Thyroid gland (tissue), 4 donors: ENCODE data around the gene STAT1.

Experiments used
- POLR2A ChIP-seq, 2 donors: fragments of 450-650 bp; IDR thresholded peaks; one replicate each; pipeline ENCODE4 v1.6.1; 2017; ENCODE audit warnings: antibody characterized with exemption in 2 of 2, mild to moderate bottlenecking in 2 of 2, moderate library complexity in 1 of 2
- TF ChIP-seq, protein P1 (sequence below), 6 experiments: fragments of 200-600 bp in 3 of 6; fragments of 450-650 bp in 3 of 6; sonication (generic) in 3 of 6; IDR thresholded peaks; one replicate each; pipeline ENCODE4 v1.5.1; 2016 to 2019; ENCODE audit warnings: antibody characterized with exemption in 6 of 6, mild to moderate bottlenecking in 2 of 6, inconsistent platforms in 1 of 6, moderate library complexity in 1 of 6

DNA sequence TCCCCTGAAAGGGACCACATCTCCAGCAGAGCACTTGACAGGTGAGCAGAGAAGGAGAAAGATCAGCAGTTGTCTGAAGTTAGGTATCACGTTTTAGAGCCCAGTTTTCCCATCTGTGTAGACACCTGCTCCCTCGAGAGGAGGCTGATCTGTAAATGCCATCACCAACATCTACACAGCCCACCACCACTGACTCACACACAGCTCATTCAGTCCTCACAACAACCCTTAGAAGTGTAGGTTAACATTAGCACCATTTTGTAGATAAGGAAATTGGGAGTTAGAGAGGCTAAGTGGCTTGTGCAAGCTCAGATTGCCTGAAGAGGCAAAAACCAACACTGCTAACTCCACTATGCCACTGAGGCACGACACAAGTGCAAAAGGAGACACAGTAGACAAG is 37.2 kb upstream of the STAT1 start:
- no peak for TF ChIP-seq POLR2A (IDR thresholded peaks at IDR 0.05)
- TF ChIP-seq, protein P1, sequence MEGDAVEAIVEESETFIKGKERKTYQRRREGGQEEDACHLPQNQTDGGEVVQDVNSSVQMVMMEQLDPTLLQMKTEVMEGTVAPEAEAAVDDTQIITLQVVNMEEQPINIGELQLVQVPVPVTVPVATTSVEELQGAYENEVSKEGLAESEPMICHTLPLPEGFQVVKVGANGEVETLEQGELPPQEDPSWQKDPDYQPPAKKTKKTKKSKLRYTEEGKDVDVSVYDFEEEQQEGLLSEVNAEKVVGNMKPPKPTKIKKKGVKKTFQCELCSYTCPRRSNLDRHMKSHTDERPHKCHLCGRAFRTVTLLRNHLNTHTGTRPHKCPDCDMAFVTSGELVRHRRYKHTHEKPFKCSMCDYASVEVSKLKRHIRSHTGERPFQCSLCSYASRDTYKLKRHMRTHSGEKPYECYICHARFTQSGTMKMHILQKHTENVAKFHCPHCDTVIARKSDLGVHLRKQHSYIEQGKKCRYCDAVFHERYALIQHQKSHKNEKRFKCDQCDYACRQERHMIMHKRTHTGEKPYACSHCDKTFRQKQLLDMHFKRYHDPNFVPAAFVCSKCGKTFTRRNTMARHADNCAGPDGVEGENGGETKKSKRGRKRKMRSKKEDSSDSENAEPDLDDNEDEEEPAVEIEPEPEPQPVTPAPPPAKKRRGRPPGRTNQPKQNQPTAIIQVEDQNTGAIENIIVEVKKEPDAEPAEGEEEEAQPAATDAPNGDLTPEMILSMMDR (IDR thresholded peaks at IDR 0.05), result no peak
